ENCODE data around the gene INPP5E. TPM values are rescaled to one million over a fixed set of nuclear protein-coding genes. Genes with fewer than 3 reads are reported as not detected.

INPP5E gene
- total RNA-seq, 6 experiments from 2014 or later = 5.9 to 7.6 (median 6.0) TPM

DNA sequence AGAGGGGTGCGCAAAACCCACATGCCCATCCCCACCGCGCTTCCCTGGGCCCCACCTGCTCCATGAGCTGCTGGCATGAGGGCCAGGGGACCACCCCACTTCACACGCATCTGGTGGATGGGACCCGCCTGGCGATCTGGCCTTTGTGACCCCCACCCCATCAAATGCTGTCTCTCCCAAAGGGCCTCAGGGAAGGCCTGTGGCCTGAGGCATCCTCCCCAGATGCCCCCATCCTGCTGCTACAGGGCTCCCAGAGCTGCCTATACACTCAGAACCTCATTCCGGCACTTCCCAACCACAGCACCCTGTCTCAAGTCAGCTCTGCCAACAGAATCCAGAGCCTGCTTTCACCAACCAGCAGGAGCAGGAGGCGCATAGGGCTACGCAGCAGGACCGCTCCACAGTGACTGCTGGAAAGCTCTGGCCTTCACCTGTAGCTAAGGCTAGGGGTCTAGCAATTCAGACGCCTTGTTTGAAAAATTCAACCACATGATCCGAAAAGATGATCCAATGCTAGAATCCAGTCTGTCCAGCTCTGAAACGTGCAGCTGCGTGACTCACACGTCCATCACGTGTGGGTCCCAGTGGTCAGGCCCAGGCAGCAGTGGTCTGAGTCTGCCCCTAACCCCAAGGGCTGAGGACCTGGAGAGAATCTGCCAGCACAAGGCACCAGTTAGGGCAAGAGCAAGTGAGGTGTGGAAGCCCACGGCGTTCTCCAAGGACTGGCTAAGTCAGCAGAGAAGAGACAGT, 38.3 kb downstream of the INPP5E start:
- Histone ChIP-seq H3K36me3 (peaks cover 0 to 27% (median 10%) of the 10 kb centered on the region in 4 donors), H3K27me3 (no peaks in the 10 kb centered on the region), H3K4me1 (peaks cover 0 to 19% (median 5%) of the 10 kb centered on the region in 4 donors), H3K9me3 (no peaks in the 10 kb centered on the region), H3K27ac (no peak overlapping the region), H3K4me3 (no peak overlapping the region)
- TF ChIP-seq, protein P1, sequence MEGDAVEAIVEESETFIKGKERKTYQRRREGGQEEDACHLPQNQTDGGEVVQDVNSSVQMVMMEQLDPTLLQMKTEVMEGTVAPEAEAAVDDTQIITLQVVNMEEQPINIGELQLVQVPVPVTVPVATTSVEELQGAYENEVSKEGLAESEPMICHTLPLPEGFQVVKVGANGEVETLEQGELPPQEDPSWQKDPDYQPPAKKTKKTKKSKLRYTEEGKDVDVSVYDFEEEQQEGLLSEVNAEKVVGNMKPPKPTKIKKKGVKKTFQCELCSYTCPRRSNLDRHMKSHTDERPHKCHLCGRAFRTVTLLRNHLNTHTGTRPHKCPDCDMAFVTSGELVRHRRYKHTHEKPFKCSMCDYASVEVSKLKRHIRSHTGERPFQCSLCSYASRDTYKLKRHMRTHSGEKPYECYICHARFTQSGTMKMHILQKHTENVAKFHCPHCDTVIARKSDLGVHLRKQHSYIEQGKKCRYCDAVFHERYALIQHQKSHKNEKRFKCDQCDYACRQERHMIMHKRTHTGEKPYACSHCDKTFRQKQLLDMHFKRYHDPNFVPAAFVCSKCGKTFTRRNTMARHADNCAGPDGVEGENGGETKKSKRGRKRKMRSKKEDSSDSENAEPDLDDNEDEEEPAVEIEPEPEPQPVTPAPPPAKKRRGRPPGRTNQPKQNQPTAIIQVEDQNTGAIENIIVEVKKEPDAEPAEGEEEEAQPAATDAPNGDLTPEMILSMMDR (IDR thresholded peaks at IDR 0.05) = no peak
- TF ChIP-seq POLR2A (IDR thresholded peaks at IDR 0.05) = no peak
- 82% methylated on average over 5 of the region's 18 CpGs for WGBS (ENCODE audit: insufficient coverage, low coverage, low lambda C conversion rate, missing lambda C conversion rate)
- intact Hi-C loops (cut with DNase I) = no loop called here
- ATAC-seq (no peak), DNase-seq (no peak)

DNA sequence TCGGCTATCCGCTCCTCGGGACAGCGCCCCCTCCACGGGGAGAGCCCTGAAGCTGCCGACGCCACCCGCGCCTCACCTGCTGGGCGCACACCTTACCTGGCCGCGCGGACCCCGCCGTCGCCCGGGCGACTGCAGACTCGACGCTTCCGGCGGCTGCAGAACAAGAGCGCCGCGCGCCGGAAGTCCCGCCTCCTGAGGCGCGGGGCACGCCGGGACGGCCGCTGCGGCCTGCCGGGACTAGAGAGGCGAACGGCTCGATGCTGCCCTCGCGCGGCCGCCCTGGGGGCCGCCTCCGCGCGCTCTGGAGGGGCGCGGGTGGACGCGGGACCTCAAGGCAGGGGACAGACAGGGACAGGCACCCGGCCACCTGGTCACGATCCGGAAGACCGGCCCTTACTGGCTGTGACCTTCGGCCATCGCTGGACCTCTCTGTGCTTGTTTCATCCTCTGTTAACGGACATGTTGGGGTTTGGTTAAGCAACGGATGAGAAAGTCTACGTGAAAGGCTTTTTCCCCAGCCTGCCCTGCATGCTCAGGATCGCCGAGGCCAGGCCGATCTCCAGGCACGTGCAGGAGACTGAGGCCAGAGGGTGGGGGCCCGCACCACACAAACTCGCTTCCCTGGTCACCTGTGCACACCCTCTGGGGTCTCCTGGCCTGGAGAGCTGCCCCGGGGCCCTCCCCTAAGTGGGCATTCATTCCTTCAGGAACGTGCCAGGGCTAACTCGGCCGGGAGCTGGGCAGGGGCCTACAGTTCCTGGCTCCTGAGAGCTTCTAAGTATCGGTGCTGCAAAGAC, 39.4 kb downstream of the INPP5E start, which contains the start of gene SNAPC4:
Gene SNAPC4, minus strand, starts transcription at position 133 of the 797 bp plus-strand sequence. CDS start 1,742 bp downstream, outside the sequence.
- Histone ChIP-seq H3K27me3 (no peaks in the 10 kb centered on the region), H3K36me3 (peaks cover 0 to 19% (median 8%) of the 10 kb centered on the region in 4 donors), H3K27ac (peak within 1 kb of the TSS; percentile 23 to 55 (median 51)), H3K9me3 (no peaks in the 10 kb centered on the region), H3K4me3 (peak within 1 kb of the TSS; percentile 96 to 99 (median 97)), H3K4me1 (peaks cover 0 to 28% (median 10%) of the 10 kb centered on the region in 4 donors)
- peak; percentile 80 to 89 (median 82) for ATAC-seq
- TF ChIP-seq, protein P1 (IDR thresholded peaks at IDR 0.05) = peak; percentile 97
- peak; percentile 71 for TF ChIP-seq POLR2A (IDR thresholded peaks at IDR 0.05)
- WGBS (ENCODE audit: insufficient coverage, low coverage, low lambda C conversion rate, missing lambda C conversion rate) = 0% methylated on average over 6 of the region's 71 CpGs
- intact Hi-C loops (cut with DNase I) = no loop called here
- peak; percentile 90 for DNase-seq

DNA sequence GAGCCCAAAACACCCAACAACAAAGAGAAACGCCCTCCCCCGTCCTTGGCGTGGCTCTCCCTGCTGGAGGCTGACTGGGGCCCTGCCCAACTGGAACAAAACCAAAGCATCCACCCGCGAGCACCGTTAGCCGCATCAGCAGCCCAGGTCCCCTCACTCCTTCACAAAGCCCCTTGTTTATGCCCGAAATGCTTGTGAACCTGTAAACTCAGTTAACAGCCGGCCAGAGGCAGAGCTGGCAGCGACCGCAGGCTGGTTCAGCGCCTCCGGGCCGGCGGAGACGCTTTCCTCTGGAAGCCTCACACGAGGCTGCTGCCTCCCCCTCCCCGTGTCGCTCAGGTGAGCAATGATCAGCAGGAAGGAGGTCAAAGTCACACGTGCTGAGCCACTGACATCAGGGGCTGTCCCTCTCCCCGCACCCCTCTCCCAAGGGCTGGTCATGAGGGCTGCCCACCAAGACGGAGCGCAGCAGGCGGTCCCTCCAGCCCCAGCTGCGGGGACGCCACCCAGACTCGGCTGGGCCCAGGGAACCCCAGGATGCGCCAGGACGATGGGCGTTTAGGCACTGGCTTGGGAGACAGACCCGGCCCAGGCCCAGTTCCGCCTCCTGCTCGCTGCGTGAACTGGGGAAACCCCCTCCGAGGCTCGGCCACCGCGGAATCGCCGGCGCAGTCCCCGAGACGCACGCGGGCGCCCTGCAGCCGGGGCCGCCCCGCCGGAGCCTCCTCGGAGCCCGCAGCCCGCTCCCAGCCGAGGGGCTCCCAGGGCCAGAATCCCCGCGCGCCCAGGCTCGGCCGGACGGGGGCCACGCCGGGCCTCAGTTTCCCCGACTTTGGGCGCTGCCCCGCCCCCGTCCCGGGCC, 40.2 kb downstream of the INPP5E start:
- H3K4me3 ChIP-seq = peak overlapping the region; percentile 96 to 99 (median 97)
- 5% methylated on average over 4 of the region's 67 CpGs for WGBS (ENCODE audit: insufficient coverage, low coverage, low lambda C conversion rate, missing lambda C conversion rate)
- no peak for TF ChIP-seq POLR2A (IDR thresholded peaks at IDR 0.05)
- TF ChIP-seq, protein P1 (IDR thresholded peaks at IDR 0.05) = no peak
- intact Hi-C loops (cut with DNase I) = no loop called here
- no peaks in the 10 kb centered on the region for H3K27me3 ChIP-seq
- peak; percentile 5 to 33 (median 12) for ATAC-seq
- H3K36me3 ChIP-seq = peaks cover 0 to 20% (median 8%) of the 10 kb centered on the region in 4 donors
- H3K9me3 ChIP-seq = no peaks in the 10 kb centered on the region
- H3K27ac ChIP-seq = peak overlapping the region; percentile 23 to 55 (median 51)
- H3K4me1 ChIP-seq = peaks cover 0 to 33% (median 13%) of the 10 kb centered on the region in 4 donors
- peak in 1 of 3 donors; percentile 62 for DNase-seq

DNA sequence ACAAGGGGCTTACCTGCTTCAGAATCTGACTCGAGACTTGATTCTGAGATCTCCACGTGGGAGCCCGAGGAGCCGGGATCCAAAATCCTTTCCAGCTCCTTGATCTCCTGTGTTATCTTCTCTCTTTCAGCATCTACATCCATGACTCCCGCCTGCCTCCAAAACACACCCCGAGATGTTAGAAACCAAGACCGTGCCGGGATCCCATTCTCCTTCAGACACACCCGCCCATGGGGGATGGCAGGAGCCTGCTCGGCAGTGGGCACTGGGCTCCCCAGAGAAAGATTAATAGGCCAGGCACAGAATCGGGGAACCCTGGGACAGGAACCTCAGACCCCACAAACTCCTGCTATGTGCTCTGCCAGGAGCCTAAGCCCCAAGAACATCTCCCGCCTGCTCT, 41.4 kb downstream of the INPP5E start:
- no peaks in the 10 kb centered on the region for H3K27me3 ChIP-seq
- WGBS (ENCODE audit: insufficient coverage, low coverage, low lambda C conversion rate, missing lambda C conversion rate) = 84% methylated on average over 5 of the region's 12 CpGs
- TF ChIP-seq, protein P1 (IDR thresholded peaks at IDR 0.05) = no peak
- no peak for TF ChIP-seq POLR2A (IDR thresholded peaks at IDR 0.05)
- DNase-seq (no peak), ATAC-seq (no peak)
- H3K4me3 ChIP-seq = no peak overlapping the region
- peaks cover 0 to 27% (median 9%) of the 10 kb centered on the region in 4 donors for H3K36me3 ChIP-seq
- H3K4me1 ChIP-seq = peaks cover 0 to 33% (median 13%) of the 10 kb centered on the region in 4 donors
- intact Hi-C loops (cut with DNase I) = no loop called here
- no peaks in the 10 kb centered on the region for H3K9me3 ChIP-seq
- peak overlapping the region in 2 of 3 donors; percentile 51 to 55 for H3K27ac ChIP-seq

Measured in right lobe of liver (tissue), 6 donors.